HEK293 (cell line): ENCODE data around the gene ABCC9.

Source experiments
- CTCF ChIP-seq: fragments of 450-650 bp; formaldehyde crosslinking; IDR thresholded peaks from 2 replicates; pipeline ENCODE4 v1.5.1; 2016; ENCODE audit warnings: missing biosample characterization, missing genetic modification characterization
- FEZF1 ChIP-seq: fragments of 450-650 bp; formaldehyde crosslinking; IDR thresholded peaks from 2 replicates; pipeline ENCODE4 v1.5.1; 2016; ENCODE audit warnings: missing biosample characterization, missing genetic modification characterization
- MZF1 ChIP-seq: fragments of 450-650 bp; formaldehyde crosslinking; IDR thresholded peaks from 2 replicates; pipeline ENCODE4 v1.5.1; 2017; ENCODE audit warnings: missing biosample characterization, missing genetic modification characterization, borderline replicate concordance
- PRDM1 ChIP-seq: fragments of 450-650 bp; formaldehyde crosslinking; IDR thresholded peaks from 2 replicates; pipeline ENCODE4; 2016; ENCODE audit warnings: missing biosample characterization, missing genetic modification characterization
- YY1 ChIP-seq: fragments of 450-650 bp; formaldehyde crosslinking; IDR thresholded peaks from 2 replicates; pipeline ENCODE4 v1.5.1; 2018; ENCODE audit warnings: missing biosample characterization, missing genetic modification characterization
- ZNF23 ChIP-seq: fragments of 450-650 bp; formaldehyde crosslinking; IDR thresholded peaks from 2 replicates; pipeline ENCODE4 v1.5.1; 2016; ENCODE audit warnings: missing biosample characterization, missing genetic modification characterization, borderline replicate concordance
- ZNF311 ChIP-seq: fragments of 450-650 bp; formaldehyde crosslinking; IDR thresholded peaks from 2 replicates; pipeline ENCODE4 v1.5.1; 2017; ENCODE audit warnings: missing biosample characterization, missing genetic modification characterization, borderline replicate concordance
- ZNF571 ChIP-seq: fragments of 450-650 bp; formaldehyde crosslinking; IDR thresholded peaks from 2 replicates; pipeline ENCODE4 v1.5.0; 2017; ENCODE audit warnings: missing biosample characterization, missing genetic modification characterization
- ZNF776 ChIP-seq: fragments of 450-650 bp; formaldehyde crosslinking; IDR thresholded peaks from 2 replicates; pipeline ENCODE4 v1.5.0; 2017; ENCODE audit warnings: missing biosample characterization, missing genetic modification characterization, borderline replicate concordance

DNA sequence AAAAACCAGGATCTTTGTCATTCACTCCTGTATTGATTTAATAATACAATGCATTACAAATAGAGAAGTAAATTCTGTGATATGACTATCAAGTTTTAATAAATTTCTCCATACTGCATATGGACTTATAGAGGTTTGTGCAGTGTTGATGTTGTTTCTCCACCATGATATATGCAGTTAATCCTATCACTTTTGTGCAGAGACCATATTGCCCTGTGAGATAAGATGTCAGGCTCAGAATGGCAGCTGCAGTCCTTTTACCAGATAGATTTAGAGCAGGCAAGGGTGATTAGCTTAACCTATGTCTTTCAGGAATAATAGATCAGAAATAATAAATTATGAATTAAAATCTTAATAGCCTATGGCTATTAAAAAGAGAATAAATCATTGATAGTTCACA, 128.1 kb downstream of the ABCC9 start:
- TF ChIP-seq PRDM1 (no peak), ZNF311 (tag by site-specific recombination) (no peak), FEZF1 (tag by site-specific recombination) (no peak), ZNF571 (no peak), CTCF (tag by site-specific recombination) (no peak), ZNF23 (no peak), MZF1 (tag by site-specific recombination) (no peak), YY1 (tag by site-specific recombination) (no peak), ZNF776 (tag by site-specific recombination) (no peak)
